Raji (cell line): ENCODE data around the gene MTHFD2L.

Source experiments
- POLR2A ChIP-seq: IDR thresholded peaks from 2 replicates; pipeline ENCODE4 v1.6.1; 2011; ENCODE audit warnings: low read depth, low read length, control low read depth; ENCODE audit not compliant: insufficient read depth

Gene MTHFD2L

GRCh38 chr4:74157561-74158465 is at the start of gene MTHFD2L:
Gene MTHFD2L (plus strand): TSS chr4:74158118. CDS start chr4:74158139, 21 bp downstream.
- peak; percentile 92 for TF ChIP-seq POLR2A

GRCh38 chr4:74108457-74109115 is 49.3 kb upstream of the MTHFD2L start:
- TF ChIP-seq POLR2A: no peak

- no peak for TF ChIP-seq POLR2A
These were observed 48.6 kb upstream of the MTHFD2L start for GRCh38 chr4:74109116-74109869.

GRCh38 chr4:74109870-74110605 is 47.9 kb upstream of the MTHFD2L start:
- no peak for TF ChIP-seq POLR2A

- no peak for TF ChIP-seq POLR2A
These were observed 47.2 kb upstream of the MTHFD2L start for GRCh38 chr4:74110670-74111069.

- no peak for TF ChIP-seq POLR2A
These were observed 46.5 kb upstream of the MTHFD2L start for GRCh38 chr4:74111306-74111975.

GRCh38 chr4:74111990-74112389 is 45.9 kb upstream of the MTHFD2L start:
- no peak for TF ChIP-seq POLR2A

GRCh38 chr4:74112399-74113105 is 45.4 kb upstream of the MTHFD2L start:
- TF ChIP-seq POLR2A: no peak

GRCh38 chr4:74114234-74114633 is 43.7 kb upstream of the MTHFD2L start:
- no peak for TF ChIP-seq POLR2A

GRCh38 chr4:74117024-74117534 is 40.8 kb upstream of the MTHFD2L start:
- TF ChIP-seq POLR2A: no peak

- TF ChIP-seq POLR2A: no peak
These were observed 39.1 kb upstream of the MTHFD2L start for GRCh38 chr4:74118600-74119338.

GRCh38 chr4:74120086-74120485 is 37.8 kb upstream of the MTHFD2L start:
- TF ChIP-seq POLR2A: no peak
